ENCODE measurements around the gene LIN28A. TPM values are rescaled to one million over a fixed set of nuclear protein-coding genes. Genes with fewer than 3 reads are reported as not detected.

Gene LIN28A
- polyA plus RNA-seq, 1 of the 3 experiments (the other 2 are of a cell fraction), result not detected

- no peak for TF ChIP-seq CTCF (IDR thresholded peaks at IDR 0.05)
- no peak for TF ChIP-seq MEF2A (IDR thresholded peaks at IDR 0.05; ENCODE audit: borderline replicate concordance, low read depth)
These were observed 43.2 kb upstream of the LIN28A start (continued) for GRCh38 chr1:26367441-26367840.

GRCh38 chr1:26368006-26368405, 42.6 kb upstream of the LIN28A start:
- no peak overlapping the region for H3K9ac ChIP-seq
- TF ChIP-seq EZH2phosphoT487 (IDR thresholded peaks at IDR 0.05; ENCODE audit: borderline replicate concordance, low read depth) (no peak), NFIC (IDR thresholded peaks at IDR 0.05; ENCODE audit: borderline replicate concordance) (no peak)
- no peaks in the 10 kb centered on the region for H3K9me2 ChIP-seq
- no peak overlapping the region for H2AFZ ChIP-seq (ENCODE audit: low read depth)
- H3F3A ChIP-seq (replicated peaks; ENCODE audit: insufficient read depth), result no peaks in the 10 kb centered on the region
- no peaks in the 10 kb centered on the region for H4K20me1 ChIP-seq (ENCODE audit: insufficient read depth)
- H3K27ac ChIP-seq (ENCODE audit: low read depth in 2 of 2, low read length in 1 of 2), result no peak overlapping the region
- no peaks in the 10 kb centered on the region for H3K9me3 ChIP-seq
- H3K4me1 ChIP-seq (ENCODE audit: control insufficient read depth in 1 of 2, insufficient read depth in 2 of 2, low read depth in 1 of 2, low read length in 1 of 2), result no peaks in the 10 kb centered on the region
- ChIA-PET CTCF (interaction anchor here (1.1 to 1.4 kb wide), 2 partner anchors 49 to 93 kb away, joined by 3 to 4 read pairs; no protein-coding TSS in a partner anchor), POLR2A (no interaction called here)
- H3K4me2 ChIP-seq, result no peak overlapping the region
- 42% methylated on average over 3 of the region's 4 CpGs for WGBS (ENCODE audit: low lambda C conversion rate)
- no peaks in the 10 kb centered on the region; the same call in 1 of the 2 replicates for H3K27me3 ChIP-seq (ENCODE audit: insufficient read depth)
- no peak for DNase-seq
- H3K79me2 ChIP-seq (ENCODE audit: insufficient read depth), result no peaks in the 10 kb centered on the region
- H3K36me3 ChIP-seq (replicated peaks in 1 of 2; ENCODE audit: control insufficient read depth in 1 of 2, insufficient read depth in 2 of 2, low read length in 1 of 2), result no peaks in the 10 kb centered on the region
- H3K4me3 ChIP-seq (ENCODE audit: low read depth in 2 of 2, low read length in 1 of 2), result no peak overlapping the region

GRCh38 chr1:26368486-26368885, 42.1 kb upstream of the LIN28A start:
- DNase-seq, result no peak
- Histone ChIP-seq H3K9me3 (no peaks in the 10 kb centered on the region), H3K36me3 (replicated peaks in 1 of 2; ENCODE audit: control insufficient read depth in 1 of 2, insufficient read depth in 2 of 2, low read length in 1 of 2) (no peaks in the 10 kb centered on the region), H3K4me3 (ENCODE audit: low read depth in 2 of 2, low read length in 1 of 2) (no peak overlapping the region), H2AFZ (ENCODE audit: low read depth) (no peak overlapping the region), H3K9me2 (no peaks in the 10 kb centered on the region), H3K27me3 (ENCODE audit: insufficient read depth) (no peaks in the 10 kb centered on the region; the same call in 1 of the 2 replicates), H3K4me1 (ENCODE audit: control insufficient read depth in 1 of 2, insufficient read depth in 2 of 2, low read depth in 1 of 2, low read length in 1 of 2) (no peaks in the 10 kb centered on the region), H3K4me2 (no peak overlapping the region), H3F3A (replicated peaks; ENCODE audit: insufficient read depth) (no peaks in the 10 kb centered on the region), H4K20me1 (ENCODE audit: insufficient read depth) (no peaks in the 10 kb centered on the region), H3K9ac (no peak overlapping the region), H3K79me2 (ENCODE audit: insufficient read depth) (no peaks in the 10 kb centered on the region), H3K27ac (ENCODE audit: low read depth in 2 of 2, low read length in 1 of 2) (no peak overlapping the region)
- ChIA-PET POLR2A (no interaction called here), CTCF (interaction anchor here (1.1 to 1.4 kb wide), 2 partner anchors 48 to 93 kb away, joined by 3 to 4 read pairs; no protein-coding TSS in a partner anchor)
- no peak for TF ChIP-seq RAD21 (IDR thresholded peaks at IDR 0.05; ENCODE audit: low read length)
- TF ChIP-seq TAF1 (IDR thresholded peaks at IDR 0.05; ENCODE audit: borderline replicate concordance, low read depth, low read length), result no peak
- TF ChIP-seq CTCF (IDR thresholded peaks at IDR 0.05), result no peak
- no peak for TF ChIP-seq TCF12 (IDR thresholded peaks at IDR 0.05)
- TF ChIP-seq YY1 (IDR thresholded peaks at IDR 0.05; ENCODE audit: low read depth), result no peak
- TF ChIP-seq GATA2 (CRISPR knock-in tag; IDR thresholded peaks at IDR 0.05), result no peak
- no peak for TF ChIP-seq NFIC (IDR thresholded peaks at IDR 0.05; ENCODE audit: borderline replicate concordance)
- no peak for TF ChIP-seq REST (IDR thresholded peaks at IDR 0.05; ENCODE audit: low read depth, low read length)
- TF ChIP-seq NRF1 (IDR thresholded peaks at IDR 0.05; ENCODE audit: low read depth, low read length), result no peak
- no peak for TF ChIP-seq TEAD4 (IDR thresholded peaks at IDR 0.05; ENCODE audit: borderline replicate concordance, insufficient read depth)
- TF ChIP-seq RFX5 (IDR thresholded peaks at IDR 0.05; ENCODE audit: low read length), result no peak
- 69% methylated on average over 3 of the region's 3 CpGs for WGBS (ENCODE audit: low lambda C conversion rate)

Measured in SK-N-SH (cell line).